ENCODE results near the gene ALK. TPM values are rescaled to one million over a fixed set of nuclear protein-coding genes. Genes with fewer than 3 reads are reported as not detected.

The ALK gene
- total and polyA plus RNA-seq, 10 of the 15 experiments (the other 5 are each of a cell fraction or from before 2014, with no cell fraction given), result 0.11 TPM; not detected in 9

DNA sequence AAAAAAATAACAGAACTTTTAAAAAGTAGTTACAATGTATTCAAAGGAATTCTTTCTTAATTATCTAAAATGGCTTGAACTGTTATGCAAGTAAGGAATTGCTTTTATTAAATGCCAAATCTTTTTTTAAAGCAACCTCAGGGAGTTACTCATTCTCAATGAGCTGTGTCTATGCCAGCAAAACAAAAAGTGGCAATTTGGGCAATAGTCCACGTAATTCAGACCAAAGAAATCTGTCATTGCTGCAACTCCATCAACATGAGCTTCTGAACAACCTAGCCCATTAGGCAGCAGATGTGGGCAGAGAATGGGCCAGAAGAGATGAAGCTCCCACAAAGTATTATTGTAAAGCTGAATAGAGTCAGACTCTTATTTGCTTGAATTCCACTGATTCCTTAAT, 118.4 kb downstream of the ALK start:
- CTCF ChIA-PET, result no interaction called here
- Histone ChIP-seq H3K36me3 (ENCODE audit: control insufficient read depth in 2 of 2, insufficient read depth in 2 of 2, low read length in 1 of 2) (no peaks in the 10 kb centered on the region), H3K4me3 (no peak overlapping the region), H4K20me1 (ENCODE audit: control insufficient read depth, insufficient read depth) (no peaks in the 10 kb centered on the region), H2AFZ (ENCODE audit: control insufficient read depth, low read depth, low read length) (no peak overlapping the region), H3K27me3 (replicated peaks in 1 of 2; ENCODE audit: control insufficient read depth in 2 of 2, insufficient read depth in 2 of 2, low read length in 1 of 2) (no peaks in the 10 kb centered on the region), H3K79me2 (ENCODE audit: control insufficient read depth, insufficient read depth, low read length) (no peaks in the 10 kb centered on the region), H3K9me3 (replicated peaks; ENCODE audit: control insufficient read depth, insufficient read depth, low read length) (no peaks in the 10 kb centered on the region), H3K4me2 (ENCODE audit: control insufficient read depth, insufficient read depth) (no peak overlapping the region), H3K27ac (ENCODE audit: control insufficient read depth, insufficient read depth) (no peak overlapping the region), H3K4me1 (ENCODE audit: control insufficient read depth, insufficient read depth, low read length) (no peaks in the 10 kb centered on the region), H3K9ac (ENCODE audit: control insufficient read depth, insufficient read depth, low read length) (no peak overlapping the region)
- no peak for TF ChIP-seq TAF1 (IDR thresholded peaks at IDR 0.05; ENCODE audit: borderline replicate concordance, low read depth, low read length)
- TF ChIP-seq JUNB (IDR thresholded peaks at IDR 0.05), result no peak
- TF ChIP-seq FOXM1 (IDR thresholded peaks at IDR 0.05; ENCODE audit: low read depth, low read length), result no peak
- no peak for TF ChIP-seq MEF2A (IDR thresholded peaks at IDR 0.05; ENCODE audit: insufficient read depth, low read depth, low read length)
- no peak for TF ChIP-seq ESRRA (IDR thresholded peaks at IDR 0.05; ENCODE audit: low read length)
- no peak for TF ChIP-seq ZNF24 (IDR thresholded peaks at IDR 0.05)
- TF ChIP-seq HDGF (IDR thresholded peaks at IDR 0.05), result no peak
- no peak for TF ChIP-seq NFXL1 (IDR thresholded peaks at IDR 0.05; ENCODE audit: borderline replicate concordance)
- no peak for TF ChIP-seq HCFC1 (IDR thresholded peaks at IDR 0.05; ENCODE audit: low read length)
- TF ChIP-seq KAT2A (conservative IDR thresholded peaks at IDR 0.05; ENCODE audit: control insufficient read depth, low read depth, low read length), result no peak
- FAIRE-seq, result no peak
- WGBS (ENCODE audit: insufficient coverage, insufficient replicate concordance, low lambda C conversion rate, missing lambda C conversion rate), result 0% methylated on average over 1 of the region's 1 CpG
- RAD21 ChIA-PET (ENCODE audit: unreplicated experiment), result no interaction called here
- BruUV-seq (replicated peaks), result no TSS peak
- ATAC-seq, result no peak
- in situ Hi-C loops (cut with MboI), result no loop called here
- intact Hi-C loops (cut with micrococcal nuclease; ENCODE audit: unreplicated experiment), result no loop called here
- SMC1A ChIA-PET (ENCODE audit: uncharacterized antibody, unreplicated experiment), result no interaction called here
- POLR2A ChIA-PET, result no interaction called here
- DNase-seq (ENCODE audit: low read depth, low spot score), result no peak

DNA sequence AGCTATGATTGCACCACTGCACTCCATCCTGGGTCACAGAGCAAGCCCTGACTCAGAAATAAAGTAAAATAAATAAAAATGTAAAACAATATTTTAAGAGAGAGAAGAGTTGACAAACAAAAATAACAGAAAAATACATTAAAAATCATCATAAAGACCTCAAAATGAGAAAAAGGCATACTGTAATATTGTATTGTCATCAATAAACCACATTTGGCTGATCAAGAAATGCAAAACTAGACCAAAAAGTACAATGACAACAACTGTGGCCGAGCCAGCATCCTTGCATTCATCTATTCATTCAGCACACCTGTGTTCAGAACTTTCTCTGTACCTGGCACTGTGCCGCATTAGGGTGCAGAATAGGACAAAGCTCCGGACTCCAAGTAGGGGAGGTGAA, 121.8 kb downstream of the ALK start:
- ATAC-seq (no peak), DNase-seq (ENCODE audit: low read depth, low spot score) (no peak), FAIRE-seq (no peak)
- BruUV-seq (replicated peaks), result no TSS peak
- intact Hi-C loops (cut with micrococcal nuclease; ENCODE audit: unreplicated experiment), result no loop called here
- Histone ChIP-seq H4K20me1 (ENCODE audit: control insufficient read depth, insufficient read depth) (no peaks in the 10 kb centered on the region), H3K4me3 (no peak overlapping the region), H3K9me3 (replicated peaks; ENCODE audit: control insufficient read depth, insufficient read depth, low read length) (no peaks in the 10 kb centered on the region), H2AFZ (ENCODE audit: control insufficient read depth, low read depth, low read length) (no peak overlapping the region), H3K27ac (ENCODE audit: control insufficient read depth, insufficient read depth) (no peak overlapping the region), H3K79me2 (ENCODE audit: control insufficient read depth, insufficient read depth, low read length) (no peaks in the 10 kb centered on the region), H3K36me3 (ENCODE audit: control insufficient read depth in 2 of 2, insufficient read depth in 2 of 2, low read length in 1 of 2) (no peaks in the 10 kb centered on the region), H3K4me2 (ENCODE audit: control insufficient read depth, insufficient read depth) (no peak overlapping the region), H3K9ac (ENCODE audit: control insufficient read depth, insufficient read depth, low read length) (no peak overlapping the region), H3K27me3 (replicated peaks in 1 of 2; ENCODE audit: control insufficient read depth in 2 of 2, insufficient read depth in 2 of 2, low read length in 1 of 2) (no peaks in the 10 kb centered on the region), H3K4me1 (ENCODE audit: control insufficient read depth, insufficient read depth, low read length) (no peaks in the 10 kb centered on the region)
- POLR2A ChIA-PET, result no interaction called here
- in situ Hi-C loops (cut with MboI), result no loop called here
- SMC1A ChIA-PET (ENCODE audit: uncharacterized antibody, unreplicated experiment), result no interaction called here
- RAD21 ChIA-PET (ENCODE audit: unreplicated experiment), result no interaction called here
- 43% methylated on average over 3 of the region's 3 CpGs for WGBS (ENCODE audit: insufficient coverage, insufficient replicate concordance, low lambda C conversion rate, missing lambda C conversion rate)
- CTCF ChIA-PET, result no interaction called here
- no peak for TF ChIP-seq ZNF384 (IDR thresholded peaks at IDR 0.05; ENCODE audit: borderline replicate concordance, low read depth, low read length)
- no peak for TF ChIP-seq RFX5 (IDR thresholded peaks at IDR 0.05; ENCODE audit: low read depth, low read length)
- no peak for TF ChIP-seq GABPA (IDR thresholded peaks at IDR 0.05; ENCODE audit: low read depth)
- no peak for TF ChIP-seq CREM (IDR thresholded peaks at IDR 0.05; ENCODE audit: low read depth)
- TF ChIP-seq CBX5 (IDR thresholded peaks at IDR 0.05; ENCODE audit: low read depth), result no peak
- no peak for TF ChIP-seq IKZF1 (conservative IDR thresholded peaks at IDR 0.05)
- no peak for TF ChIP-seq EED (IDR thresholded peaks at IDR 0.05; ENCODE audit: low read depth)
- no peak for TF ChIP-seq ZNF24 (IDR thresholded peaks at IDR 0.05)
- TF ChIP-seq ZSCAN29 (IDR thresholded peaks at IDR 0.05), result no peak
- TF ChIP-seq SMAD1 (IDR thresholded peaks at IDR 0.05; ENCODE audit: low read depth, partially characterized antibody), result no peak
- TF ChIP-seq MEF2B (IDR thresholded peaks at IDR 0.05; ENCODE audit: partially characterized antibody, poor library complexity, severe bottlenecking), result no peak
- TF ChIP-seq NR2C1 (IDR thresholded peaks at IDR 0.05), result no peak
- no peak for TF ChIP-seq DPF2 (IDR thresholded peaks at IDR 0.05)
- TF ChIP-seq POLR2AphosphoS2 (IDR thresholded peaks at IDR 0.05; ENCODE audit: low read depth, low read length), result no peak

Data from GM12878 (cell line).